ENCODE data around the gene KCTD10.
"Not testable (repeated sequence)": the region's sequence is repeated elsewhere in the genome, so short reads cannot be mapped to it uniquely, and the experiment has no call there.

Gene KCTD10

DNA sequence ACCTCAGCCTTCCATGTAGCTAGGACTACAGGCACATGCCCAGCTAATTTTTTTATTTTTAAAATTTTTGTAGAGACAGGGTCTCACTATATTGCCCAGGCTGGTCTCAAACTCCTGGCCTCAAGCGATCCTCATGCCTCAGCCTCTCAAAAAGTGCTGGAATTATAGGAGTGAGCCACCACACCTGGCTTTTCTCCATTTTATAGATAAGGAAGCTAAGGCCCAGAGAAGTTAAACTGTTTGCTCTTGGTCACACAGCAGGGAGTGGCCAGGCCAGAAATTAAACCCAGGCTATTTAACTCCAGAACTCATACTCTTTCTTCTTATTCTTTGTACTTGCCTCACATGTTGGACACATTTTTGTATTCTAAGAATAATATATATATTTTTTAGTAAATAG is 16.8 kb upstream of the KCTD10 start:
- DNase-seq = no peak

GRCh38 chr12:109493090-109493489 is 16.0 kb upstream of the KCTD10 start:
- no peak for DNase-seq

- DNase-seq = no peak
Measured at GRCh38 chr12:109492371-109492770, 15.3 kb upstream of the KCTD10 start.

- DNase-seq = no peak
Measured at GRCh38 chr12:109491671-109492070, 14.6 kb upstream of the KCTD10 start.

DNA sequence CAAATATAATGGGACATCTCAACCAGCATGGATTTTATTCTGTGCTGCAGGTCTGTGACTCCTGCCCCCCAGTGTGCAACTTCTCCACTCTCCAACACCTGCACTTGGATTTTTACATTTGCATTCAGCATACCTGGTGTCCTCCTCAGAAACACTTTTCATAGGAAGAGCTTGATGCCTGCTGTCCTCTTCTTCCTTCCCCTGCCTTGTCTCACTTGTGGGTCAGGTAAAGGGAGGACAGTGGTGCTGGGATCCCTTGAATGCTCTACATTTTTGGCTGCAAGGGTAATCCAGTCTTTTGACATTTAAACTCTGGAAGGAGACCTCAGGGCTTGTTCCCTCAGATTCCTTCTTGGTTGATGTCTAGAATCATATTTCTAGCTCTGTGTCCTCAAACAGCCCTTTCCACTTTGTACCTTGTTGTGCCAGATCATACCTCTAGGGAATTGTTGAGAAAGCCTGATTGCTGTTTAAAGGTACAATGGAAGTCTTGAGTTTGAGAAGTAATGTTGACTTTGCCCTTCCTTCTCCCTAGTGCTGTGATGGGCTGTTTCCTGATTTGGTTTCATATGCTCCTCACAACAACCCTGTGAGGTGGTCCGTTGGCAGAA is 13.0 kb upstream of the KCTD10 start:
- DNase-seq = no peak

GRCh38 chr12:109489016-109489954 is 12.2 kb upstream of the KCTD10 start:
- no peak for DNase-seq

- no peak for DNase-seq
Measured at GRCh38 chr12:109488051-109488665, 11.1 kb upstream of the KCTD10 start.

- no peak for DNase-seq
Measured at GRCh38 chr12:109487181-109488050, 10.3 kb upstream of the KCTD10 start.

DNA sequence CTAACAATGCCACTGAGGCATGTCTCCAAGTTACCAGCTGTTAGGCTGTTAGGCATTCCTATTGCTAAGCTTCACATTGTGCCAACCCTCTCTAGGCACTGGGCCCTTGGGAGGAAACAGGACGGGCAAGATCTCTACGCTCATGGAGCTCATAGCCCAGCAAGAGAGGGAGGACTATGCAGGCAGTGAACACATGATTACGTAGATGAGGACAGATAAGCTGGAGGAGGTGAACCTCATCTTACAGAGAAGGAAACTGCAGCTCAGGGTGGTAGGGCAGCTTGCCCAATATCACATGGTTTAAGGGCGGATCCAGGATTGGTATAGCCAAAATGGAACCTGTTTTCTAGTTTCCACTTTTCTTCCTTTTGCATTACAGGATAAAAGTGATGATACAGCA is 8.1 kb upstream of the KCTD10 start:
- DNase-seq = no peak

DNA sequence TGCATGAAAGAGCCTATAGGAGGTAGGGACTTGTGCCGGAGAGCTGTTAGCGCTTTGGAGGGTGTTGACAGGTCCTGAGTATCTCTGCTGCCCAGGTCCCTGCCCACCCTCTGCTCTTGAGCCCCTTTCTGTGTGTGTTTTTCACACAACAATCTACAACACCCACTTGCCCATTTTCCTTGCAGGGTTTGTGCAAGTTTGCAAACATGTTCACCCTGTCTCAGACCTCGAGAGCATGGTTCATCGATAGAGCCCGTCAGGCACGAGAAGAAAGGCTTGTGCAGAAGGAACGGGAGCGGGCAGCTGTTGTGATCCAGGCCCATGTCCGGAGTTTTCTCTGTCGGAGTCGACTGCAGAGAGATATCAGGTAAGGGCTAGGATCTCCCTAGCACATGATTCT is 6.2 kb upstream of the KCTD10 start:
- no peak for DNase-seq

- no peak for DNase-seq
Measured at GRCh38 chr12:109482894-109483293, 5.8 kb upstream of the KCTD10 start.

DNA sequence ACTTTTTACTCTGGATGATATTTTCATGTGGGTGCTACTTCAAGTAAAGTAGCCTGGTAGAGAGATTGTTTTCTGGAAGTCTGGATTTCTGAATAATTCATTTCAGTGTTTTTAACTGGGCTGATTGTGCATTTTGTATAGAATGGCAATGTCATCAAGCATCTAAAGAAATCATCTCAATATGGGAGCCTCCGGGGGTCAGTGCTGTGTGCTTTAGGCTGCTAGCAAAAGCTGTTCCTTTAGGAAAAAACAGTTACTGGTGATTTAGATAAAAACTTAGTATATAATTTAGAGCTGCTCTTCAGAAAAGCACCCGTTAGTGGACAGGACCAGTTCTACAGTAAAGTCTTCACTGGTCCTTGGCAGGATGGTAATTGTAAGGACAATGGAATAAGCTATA is 5.4 kb upstream of the KCTD10 start:
- no peak for DNase-seq

GRCh38 chr12:109481863-109482262 is 4.8 kb upstream of the KCTD10 start:
- no peak for DNase-seq

DNA sequence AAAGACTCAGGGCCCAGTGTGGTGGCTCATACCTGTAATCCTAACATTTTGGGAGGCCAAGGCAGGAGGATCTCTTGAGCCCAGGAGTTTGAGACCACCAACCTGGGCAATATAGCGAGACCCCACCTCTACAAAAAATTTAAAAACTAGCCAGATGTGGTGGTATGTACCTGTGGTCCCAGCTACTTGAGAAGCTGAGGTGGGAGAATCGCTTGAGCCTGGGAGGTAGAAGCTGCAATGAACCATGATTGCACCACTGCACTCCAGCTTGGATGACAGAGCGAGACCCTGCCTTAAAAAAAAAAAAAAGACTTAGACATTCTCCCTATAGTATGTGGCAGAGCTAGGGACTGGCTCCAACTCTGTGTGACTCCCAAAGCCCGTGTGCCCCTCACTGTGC is 3.3 kb upstream of the KCTD10 start:
- DNase-seq = no peak

GRCh38 chr12:109479761-109480160 is 2.7 kb upstream of the KCTD10 start:
- no peak for DNase-seq

GRCh38 chr12:109477963-109478315 is 839 bp upstream of the KCTD10 start:
- DNase-seq = no peak

GRCh38 chr12:109476807-109477184 is 304 bp downstream of the KCTD10 start:
- no peak for DNase-seq

DNA sequence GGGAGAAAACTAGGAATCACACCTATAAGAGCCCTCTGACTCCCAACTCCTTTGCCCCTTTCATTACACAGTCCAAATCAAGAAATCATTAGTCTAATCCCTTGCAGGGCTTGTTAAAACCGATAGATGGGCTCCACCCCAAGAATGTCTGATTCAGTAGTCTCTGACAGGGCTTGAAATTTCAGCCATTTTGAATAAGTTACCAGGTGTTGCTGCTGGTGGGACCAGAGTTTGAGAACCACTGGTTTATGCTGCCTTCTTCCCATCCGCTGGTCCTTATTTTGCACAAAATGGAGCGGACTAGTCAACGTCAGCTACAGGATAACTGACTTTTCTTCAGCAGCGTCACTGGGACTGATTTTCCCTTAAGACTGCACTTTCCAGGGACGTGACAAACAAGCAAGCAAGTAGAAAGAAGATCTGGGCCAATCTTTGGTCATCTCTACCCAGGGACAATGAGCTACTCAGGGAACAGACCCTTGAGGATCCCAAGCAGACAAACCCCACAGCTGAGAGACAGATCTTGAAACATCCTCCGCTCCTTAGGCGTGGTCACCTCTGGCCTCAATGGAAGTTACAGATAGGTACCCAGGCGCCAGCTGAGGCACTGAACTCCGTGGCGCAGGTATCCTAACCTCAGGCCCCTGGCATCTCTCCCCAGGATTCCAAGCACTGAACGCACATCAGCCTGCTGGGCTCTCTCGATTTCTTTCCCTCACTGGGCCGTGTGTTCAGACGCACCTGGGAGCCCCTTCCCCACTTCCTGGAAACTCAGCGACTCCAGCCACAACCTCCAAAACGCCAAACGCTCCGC is 900 bp downstream of the KCTD10 start:
- DNase-seq = no peak

DNA sequence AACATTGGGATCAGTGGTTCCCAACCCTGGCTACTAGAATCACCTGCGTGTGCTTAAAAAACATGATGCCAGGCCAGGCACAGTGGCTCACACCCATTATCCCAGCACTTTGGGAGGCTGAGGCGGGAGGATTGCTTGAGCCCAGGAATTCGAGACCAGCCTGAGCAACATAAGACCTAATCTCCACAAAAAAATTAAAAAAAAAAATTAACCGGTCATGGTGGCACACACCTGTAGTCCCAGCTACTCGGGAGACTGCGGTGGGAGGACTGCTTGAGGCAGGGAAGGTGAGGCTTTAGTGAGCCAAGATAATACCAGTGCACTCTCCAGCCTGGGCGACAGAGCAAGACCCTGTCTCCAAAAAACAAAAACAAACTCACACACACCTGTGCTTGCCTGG is 2.0 kb downstream of the KCTD10 start:
- DNase-seq = no peak

DNA sequence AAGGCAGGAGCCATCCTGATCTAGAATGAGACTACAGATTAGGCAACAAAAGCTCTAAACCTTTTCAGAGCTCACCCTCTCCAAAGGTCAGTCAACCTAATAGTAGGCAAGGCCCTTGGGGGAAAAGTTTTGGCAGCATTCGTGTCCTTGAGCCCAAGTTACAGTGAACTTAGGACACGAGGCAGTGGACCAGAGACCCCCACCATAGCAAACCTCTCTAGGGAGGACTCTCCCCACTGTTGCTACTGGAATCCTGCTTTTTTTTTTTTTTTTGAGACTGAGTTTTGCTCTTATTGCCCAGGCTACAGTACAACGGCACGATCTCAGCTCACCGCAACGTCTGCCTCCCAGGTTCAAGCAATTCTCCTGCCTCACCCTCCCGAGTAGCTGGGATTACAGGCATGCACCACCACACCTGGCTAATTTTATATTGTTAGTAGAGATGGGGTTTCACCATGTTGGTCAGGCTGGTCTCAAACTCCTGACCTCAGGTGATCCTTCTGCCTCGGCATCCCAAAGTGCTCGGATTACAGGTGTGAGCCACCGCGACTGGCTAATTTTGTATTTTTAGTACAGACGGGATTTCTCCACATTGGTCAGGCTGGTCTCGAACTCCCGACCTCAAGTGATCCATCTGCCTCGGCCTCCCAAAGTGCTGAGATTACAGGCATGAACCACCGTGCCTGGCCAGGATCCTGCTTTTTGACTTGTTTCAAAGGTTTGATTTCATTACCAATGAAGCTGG is 3.4 kb downstream of the KCTD10 start:
- not testable (repeated sequence) for DNase-seq

DNA sequence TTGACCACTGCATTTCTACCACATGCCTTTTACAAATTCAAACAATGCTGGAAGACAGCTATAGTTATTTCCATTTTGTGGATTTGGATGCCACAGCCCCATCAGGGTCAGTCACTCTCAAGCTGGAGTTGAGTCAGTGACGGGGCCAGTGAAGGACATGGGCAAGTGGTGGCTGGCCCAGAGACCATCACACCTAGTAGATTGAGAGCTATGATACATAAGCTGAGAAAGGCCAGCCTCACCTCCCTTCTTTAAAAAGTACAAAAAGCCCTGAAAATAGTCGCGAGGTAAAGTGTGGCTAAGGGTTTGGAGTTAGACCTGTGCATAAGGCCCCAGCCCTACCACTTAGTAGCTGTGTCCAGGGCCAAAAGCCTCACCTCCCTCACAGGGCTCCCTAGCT is 4.1 kb downstream of the KCTD10 start:
- DNase-seq = no peak
